ENCODE data around the gene CLN6.
"Not testable (repeated sequence)": the region's sequence is repeated elsewhere in the genome, so short reads cannot be mapped to it uniquely, and the experiment has no call there.

CLN6 gene

DNA sequence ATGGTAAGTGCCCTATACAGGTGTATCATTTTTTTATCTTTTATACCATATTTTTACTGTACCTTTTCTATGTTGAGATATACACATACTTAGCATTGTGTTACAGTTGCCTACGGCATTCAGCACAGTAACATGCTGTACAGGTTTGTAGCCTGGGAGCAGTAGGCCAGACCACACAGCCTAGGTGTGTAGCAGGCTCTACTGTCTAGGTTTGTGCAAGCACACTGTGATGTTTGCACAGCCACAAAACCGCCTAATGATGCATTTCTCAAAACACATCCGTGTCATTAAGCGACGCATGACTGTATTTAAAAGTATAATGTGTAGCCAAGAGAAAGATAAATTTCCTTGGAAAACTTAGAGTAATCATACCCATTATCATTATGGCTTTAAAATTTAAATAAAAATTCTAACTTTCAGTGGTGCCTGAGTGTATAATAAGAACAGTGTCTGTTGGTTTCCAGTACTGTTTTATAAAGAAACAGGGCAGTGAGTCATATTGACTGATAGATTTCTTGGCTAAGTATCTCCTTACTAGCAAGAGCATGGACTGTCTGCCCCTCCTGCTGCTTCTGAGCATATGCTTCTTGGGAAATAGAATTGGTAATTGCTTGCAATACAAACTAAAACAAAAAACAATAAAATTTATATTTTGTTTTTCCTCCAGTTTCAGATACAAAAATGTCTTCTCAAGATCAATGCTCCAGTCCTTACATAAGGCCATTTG, 42.7 kb downstream of the CLN6 start:
- no peak for DNase-seq

DNA sequence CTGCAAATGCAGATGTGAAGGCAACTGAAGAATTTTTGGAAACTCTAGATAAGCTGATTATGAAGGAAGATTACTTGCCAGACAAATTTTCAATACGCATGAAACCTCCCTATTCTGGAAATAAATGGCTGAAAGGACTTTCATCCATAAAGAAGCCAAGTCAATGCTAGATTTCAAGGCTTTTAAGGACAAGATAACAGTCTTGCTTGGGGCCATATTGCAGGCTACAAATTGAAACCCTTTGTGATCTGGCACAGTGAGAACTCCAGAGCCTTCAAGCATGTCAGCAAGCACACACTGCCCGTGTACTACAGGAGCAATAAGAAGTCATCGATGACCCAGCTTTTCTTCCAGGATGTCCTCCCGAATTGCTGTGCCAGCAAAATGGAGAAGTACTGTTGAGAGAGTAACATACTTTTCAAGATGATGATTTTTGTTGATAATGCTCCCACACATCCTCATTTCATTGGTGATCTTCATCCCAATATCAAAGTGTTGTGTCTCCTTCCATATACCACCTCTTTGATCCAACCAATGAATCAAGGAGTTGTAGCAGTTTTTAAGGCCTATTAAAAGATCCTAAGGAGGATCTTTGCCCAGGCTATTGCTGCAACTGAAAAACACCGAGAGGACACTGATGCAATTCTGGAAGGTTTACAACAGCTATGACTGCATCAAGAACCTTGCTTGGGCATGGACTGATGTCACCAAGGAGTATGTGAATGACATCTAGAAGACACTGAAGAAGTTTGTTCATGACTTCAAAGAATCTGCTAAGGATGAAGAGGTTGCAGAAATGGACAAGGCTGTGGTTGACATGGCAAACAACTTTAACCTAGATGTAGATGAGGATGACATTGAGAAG, 44.7 kb downstream of the CLN6 start:
- no peak for DNase-seq

DNA sequence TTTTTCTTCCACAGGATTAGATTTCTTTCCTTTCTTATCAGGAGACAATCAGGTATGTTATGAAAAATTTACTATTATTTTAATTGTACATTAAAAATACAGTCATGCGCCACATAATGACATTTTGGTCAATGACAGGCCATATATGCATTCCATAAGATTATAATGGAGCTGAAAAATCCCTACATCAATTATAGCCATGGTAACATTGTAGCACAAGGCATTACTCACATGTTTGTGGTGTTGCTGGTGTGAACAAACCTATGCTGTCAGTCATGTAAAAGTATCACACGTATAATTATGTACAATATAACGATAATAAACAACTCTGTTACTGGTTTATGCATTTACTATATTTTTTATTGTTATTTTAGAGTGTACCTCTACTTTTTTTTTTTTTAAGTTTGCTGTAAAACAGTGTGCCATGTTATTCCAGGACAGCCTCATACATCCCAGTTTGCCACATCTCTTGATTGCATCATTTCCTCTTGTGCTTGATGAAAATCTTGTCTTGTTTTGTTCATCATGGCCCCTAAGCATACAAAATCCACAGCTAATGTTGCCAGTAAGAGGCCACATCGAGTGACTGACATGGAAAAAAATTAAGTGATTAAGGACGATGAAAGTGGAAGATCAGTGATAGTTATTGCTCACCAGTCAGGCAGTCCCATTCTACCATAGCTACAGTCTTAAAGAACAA, 45.8 kb downstream of the CLN6 start:
- DNase-seq: no peak

DNA sequence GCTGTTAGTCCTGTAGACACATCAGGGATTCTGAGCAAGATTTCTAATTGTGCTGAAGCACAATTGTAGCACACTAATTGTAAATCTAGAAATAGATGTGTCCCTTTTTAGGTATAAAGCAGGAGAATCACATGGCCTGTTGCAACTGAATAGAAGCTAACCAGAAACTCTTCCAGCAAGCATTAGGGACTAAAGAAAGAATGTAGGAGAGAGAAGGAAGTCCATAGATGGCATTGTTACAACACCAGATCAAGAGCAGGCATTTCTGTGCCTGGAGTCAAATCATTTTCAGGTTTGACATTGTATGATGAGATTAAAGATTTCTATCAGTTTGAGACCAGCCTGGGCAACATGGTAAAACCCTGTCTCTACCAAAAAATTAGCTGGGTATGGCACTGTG, 51.8 kb downstream of the CLN6 start:
- no peak for DNase-seq

DNA sequence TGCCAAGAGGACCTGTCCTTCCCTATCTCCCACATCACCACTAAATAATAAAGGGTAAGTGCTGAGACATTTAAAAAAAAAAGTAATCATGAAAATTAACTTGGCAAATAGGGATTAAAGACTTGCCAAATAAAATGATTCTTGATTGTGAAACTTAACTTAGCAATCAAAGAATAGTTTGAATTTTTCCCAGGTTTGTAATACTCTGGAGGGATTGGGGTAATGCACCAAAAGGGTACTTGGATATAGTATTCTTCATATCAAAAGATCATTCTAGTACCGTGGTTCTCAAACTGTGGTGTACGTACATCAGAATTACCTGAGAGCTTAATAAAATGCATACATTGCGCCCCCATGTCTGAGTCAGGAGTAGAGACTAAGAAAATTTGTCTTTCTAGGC, 52.9 kb downstream of the CLN6 start:
- no peak for DNase-seq

DNA sequence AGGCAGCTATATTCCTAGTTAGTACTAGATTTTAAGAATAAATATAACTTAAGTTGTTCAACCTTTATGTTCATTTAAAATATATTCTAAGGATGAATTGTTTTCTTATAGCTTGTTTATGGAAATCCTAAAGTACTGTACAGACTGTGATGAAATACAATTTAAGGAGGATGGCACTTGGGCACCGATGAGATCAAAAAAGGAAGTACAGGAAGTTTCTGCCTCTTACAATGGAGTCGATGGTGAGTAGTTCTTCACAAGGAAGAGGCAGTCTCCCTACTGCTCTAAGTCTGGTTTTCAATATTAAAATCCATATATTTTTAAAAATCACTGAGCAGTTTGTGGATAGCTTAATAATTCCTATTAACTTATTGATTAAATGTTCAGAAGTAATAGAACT, 54.0 kb downstream of the CLN6 start:
- no peak for DNase-seq

GRCh38 chr15:68173119-68173518, 56.4 kb downstream of the CLN6 start:
- DNase-seq: no peak

GRCh38 chr15:68172037-68172436, 57.5 kb downstream of the CLN6 start:
- not testable (repeated sequence) for DNase-seq

GRCh38 chr15:68166847-68167246, 62.7 kb downstream of the CLN6 start:
- DNase-seq: no peak

DNA sequence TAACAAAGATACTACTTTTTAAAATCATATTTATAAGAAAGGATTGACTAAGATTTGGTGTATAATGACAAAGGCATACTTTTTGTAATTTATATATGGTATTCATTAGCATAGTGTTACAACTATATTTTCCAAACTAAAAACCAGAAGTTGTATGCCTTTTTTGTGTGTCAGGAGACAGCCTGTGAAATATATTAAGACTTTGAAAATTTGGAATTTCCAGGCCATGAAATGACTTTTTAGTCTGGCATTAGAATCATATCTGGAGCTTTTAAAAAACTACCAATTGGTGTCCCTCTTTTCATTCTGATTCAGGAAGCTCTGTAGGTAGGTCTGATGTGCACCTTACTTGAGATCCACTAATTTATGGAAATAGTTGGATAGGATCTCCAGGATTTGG, 66.3 kb downstream of the CLN6 start:
- no peak for DNase-seq

GRCh38 chr15:68158046-68158628, 71.4 kb downstream of the CLN6 start:
- DNase-seq: no peak

DNA sequence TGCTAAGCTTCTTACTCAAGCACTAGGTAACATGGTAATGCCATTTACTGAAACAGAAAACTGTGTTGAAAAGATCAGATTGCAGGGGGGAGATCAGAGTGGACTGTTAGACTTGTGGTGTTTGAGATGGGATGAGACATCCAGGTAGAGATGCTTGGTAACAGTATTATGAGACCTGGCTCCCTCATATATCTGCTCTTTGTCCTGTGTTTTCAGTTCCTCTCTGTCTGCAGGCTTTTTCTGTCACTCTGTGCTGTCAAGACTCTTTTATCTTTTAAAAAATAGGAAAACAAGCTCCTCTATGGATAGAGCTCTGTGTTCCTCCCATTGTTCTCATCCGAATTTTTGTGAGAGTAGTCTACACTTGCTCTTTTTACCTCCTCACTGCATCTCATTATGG, 72.5 kb downstream of the CLN6 start:
- DNase-seq: no peak

Data from SHP77 treated with DMSO at 0.1 percent for 48 hours (cell line).